H1 (cell line): Measurements from ENCODE around the gene PDZD2. TPM values are rescaled to one million over a fixed set of nuclear protein-coding genes. Genes with fewer than 3 reads are reported as not detected.

Experiments
- TAF7 ChIP-seq: optimal IDR thresholded peaks from 2 replicates; pipeline ENCODE3; 2011; ENCODE audit warnings: low read depth, mild to moderate bottlenecking, inconsistent platforms, low read length, moderate library complexity, borderline replicate concordance
- polyA plus RNA-seq, 7 experiments: library from polyadenylated mRNA; depleted of rRNA in 3 of 7; stranded (reverse) in 5 of 7; unstranded in 2 of 7; fragments of >200 nt in 5 of 7; fragments of 200-250 nt in 2 of 7; gene quantifications; 1 replicate in 5 of 7; 2 replicates in 1 of 7; 4 replicates in 1 of 7; pipeline versions ENCODE4 v1.2.1 to v1.2.3, GENCODE V29; 2011 to 2013; ENCODE audit warnings: missing spikeins in 2 of 7, mixed read lengths in 2 of 7
- total RNA-seq: library from RNA; stranded (reverse); fragmentation: NEBNext Ultra II Directional; extraction: Animal tissue kit (Norgen Biotek cat#: 25700); gene quantifications from 2 replicates; pipeline ENCODE4 v1.2.1, GENCODE V29; 2021

PDZD2 gene
- total and polyA plus RNA-seq, 2 of the 8 experiments (the other 6 are each of a cell fraction or from before 2014, with no cell fraction given) = 1.2 to 6.8 TPM

- TF ChIP-seq TAF7 = no peak
Measured at GRCh38 chr5:32109236-32109635, 470.3 kb downstream of the PDZD2 start (continued).
